ENCODE results near the gene ALX4.

DNA sequence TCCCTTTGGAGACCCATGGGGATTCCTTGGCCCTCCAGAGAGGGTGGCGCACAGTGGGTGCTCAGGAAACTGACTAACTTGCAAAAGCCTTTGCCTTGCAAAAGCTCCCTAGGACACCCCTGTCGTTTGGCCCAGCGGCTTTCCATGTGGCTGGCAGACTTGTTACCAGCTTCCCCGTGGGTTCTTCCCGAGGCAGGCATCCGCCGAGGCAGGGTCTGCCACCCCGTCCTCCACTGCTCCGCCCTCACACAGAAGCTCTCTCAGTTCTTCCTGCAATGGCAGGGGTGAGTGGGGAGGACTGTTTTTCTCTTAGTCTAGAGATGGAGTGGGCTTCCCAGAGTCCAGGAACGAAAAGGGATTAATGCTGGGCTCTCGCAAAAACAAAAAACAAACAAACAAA is 23.0 kb downstream of the ALX4 start:
- TF ChIP-seq, protein P1, sequence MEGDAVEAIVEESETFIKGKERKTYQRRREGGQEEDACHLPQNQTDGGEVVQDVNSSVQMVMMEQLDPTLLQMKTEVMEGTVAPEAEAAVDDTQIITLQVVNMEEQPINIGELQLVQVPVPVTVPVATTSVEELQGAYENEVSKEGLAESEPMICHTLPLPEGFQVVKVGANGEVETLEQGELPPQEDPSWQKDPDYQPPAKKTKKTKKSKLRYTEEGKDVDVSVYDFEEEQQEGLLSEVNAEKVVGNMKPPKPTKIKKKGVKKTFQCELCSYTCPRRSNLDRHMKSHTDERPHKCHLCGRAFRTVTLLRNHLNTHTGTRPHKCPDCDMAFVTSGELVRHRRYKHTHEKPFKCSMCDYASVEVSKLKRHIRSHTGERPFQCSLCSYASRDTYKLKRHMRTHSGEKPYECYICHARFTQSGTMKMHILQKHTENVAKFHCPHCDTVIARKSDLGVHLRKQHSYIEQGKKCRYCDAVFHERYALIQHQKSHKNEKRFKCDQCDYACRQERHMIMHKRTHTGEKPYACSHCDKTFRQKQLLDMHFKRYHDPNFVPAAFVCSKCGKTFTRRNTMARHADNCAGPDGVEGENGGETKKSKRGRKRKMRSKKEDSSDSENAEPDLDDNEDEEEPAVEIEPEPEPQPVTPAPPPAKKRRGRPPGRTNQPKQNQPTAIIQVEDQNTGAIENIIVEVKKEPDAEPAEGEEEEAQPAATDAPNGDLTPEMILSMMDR (IDR thresholded peaks at IDR 0.05; ENCODE audit: low read length), result no peak
- TF ChIP-seq EZH2 (optimal IDR thresholded peaks at IDR 0.05; ENCODE audit: low read depth, low read length), result no peak

Data from MM.1S (cell line).